WTC11 (cell line): ENCODE results near the gene FATE1. TPM values are rescaled to one million over a fixed set of nuclear protein-coding genes. Genes with fewer than 3 reads are reported as not detected.

Source experiments
- ATAC-seq: fragments of 200-7000 bp; cut with Tn5 transposase; 2 replicates; pipeline ENCODE4 v1.10.0; 2021; ENCODE audit warnings: mild to moderate bottlenecking, moderate library complexity
- Bru-seq: library from RNA; stranded (reverse); fragments of 400-500 nt; gene quantifications from one replicate; lab custom pipeline; 2021; lab: Mats Ljungman, UMichigan
- CTCF ChIA-PET: fragments of 300-600 bp; sonication (Branson Sonifier 250); formaldehyde crosslinking; loops from one replicate; lab custom pipeline; 2021; ENCODE audit warnings: antibody characterized with exemption; lab: Charles Lee
- POLR2A ChIA-PET: fragments of 350-600 bp; sonication (Branson Sonifier 250); formaldehyde crosslinking; loops from one replicate; lab custom pipeline; 2021; ENCODE audit warnings: antibody characterized with exemption; lab: Charles Lee
- DNase-seq: peaks from one replicate; pipeline ENCODE4 v3.0.0; 2021; ENCODE audit warnings: low spot score
- H3K27ac Mint-ChIP-seq: 2 replicates; pipeline ENCODE4 v1.8.0; 2021; ENCODE audit warnings: mixed read lengths
- H3K27me3 Mint-ChIP-seq: 2 replicates; pipeline ENCODE4 v1.8.0; 2021; ENCODE audit warnings: low read depth, mild to moderate bottlenecking, moderate library complexity, mixed read lengths
- H3K36me3 Mint-ChIP-seq: 2 replicates; pipeline ENCODE4 v1.8.0; 2021; ENCODE audit warnings: mixed read lengths
- H3K4me1 Mint-ChIP-seq: 2 replicates; pipeline ENCODE4 v1.8.0; 2022; ENCODE audit warnings: mixed read lengths
- H3K4me3 Mint-ChIP-seq: 2 replicates; pipeline ENCODE4 v1.8.0; 2021; ENCODE audit warnings: mild to moderate bottlenecking, moderate library complexity, mixed read lengths
- H3K9me3 Mint-ChIP-seq: 2 replicates; pipeline ENCODE4 v1.8.0; 2021; ENCODE audit warnings: mixed read lengths
- CREM ChIP-seq: sonication (generic); formaldehyde crosslinking; IDR thresholded peaks from 2 replicates; pipeline ENCODE4 v1.8.1; 2022; ENCODE audit warnings: mild to moderate bottlenecking, missing genetic modification reagents, moderate library complexity
- ELF4 ChIP-seq: sonication (generic); formaldehyde crosslinking; IDR thresholded peaks from 2 replicates; pipeline ENCODE4 v1.8.1; 2022; ENCODE audit warnings: low read depth, mild to moderate bottlenecking, moderate library complexity, missing genetic modification reagents
- ESRRA ChIP-seq: sonication (generic); formaldehyde crosslinking; IDR thresholded peaks from 2 replicates; pipeline ENCODE4 v1.8.1; 2022; ENCODE audit warnings: mild to moderate bottlenecking, missing genetic modification reagents, borderline replicate concordance
- FOXJ3 ChIP-seq: sonication (generic); formaldehyde crosslinking; IDR thresholded peaks from 2 replicates; pipeline ENCODE4 v1.9.0; 2021; ENCODE audit warnings: missing genetic modification reagents, mild to moderate bottlenecking, borderline replicate concordance
- GRHL2 ChIP-seq: fragments of 250-450 bp; sonication (Bioruptor Pico); IDR thresholded peaks from 2 replicates; pipeline ENCODE4 v1.8.0; 2022; ENCODE audit warnings: mild to moderate bottlenecking, moderate library complexity; ENCODE audit not compliant: insufficient replicate concordance, severe bottlenecking
- HMGA2 ChIP-seq: fragments of 250-450 bp; sonication (Bioruptor Pico); IDR thresholded peaks from 2 replicates; pipeline ENCODE4 v1.4.0; 2021; ENCODE audit warnings: mild to moderate bottlenecking, moderate library complexity
- IRF2 ChIP-seq: sonication (generic); formaldehyde crosslinking; IDR thresholded peaks from 2 replicates; pipeline ENCODE4 v1.8.0; 2022; ENCODE audit warnings: low read depth, missing genetic modification reagents, borderline replicate concordance
- RELA ChIP-seq: sonication (generic); formaldehyde crosslinking; IDR thresholded peaks from 2 replicates; pipeline ENCODE4 v1.8.1; 2022; ENCODE audit warnings: missing genetic modification reagents, mild to moderate bottlenecking, borderline replicate concordance
- SMAD4 ChIP-seq: sonication (generic); formaldehyde crosslinking; IDR thresholded peaks from 2 replicates; pipeline ENCODE4 v1.8.0; 2022; ENCODE audit warnings: mild to moderate bottlenecking, missing genetic modification reagents
- TEAD1 ChIP-seq: sonication (generic); formaldehyde crosslinking; IDR thresholded peaks from 2 replicates; pipeline ENCODE4 v1.8.0; 2022; ENCODE audit warnings: mild to moderate bottlenecking, missing genetic modification reagents
- ZBTB21 ChIP-seq: sonication (generic); formaldehyde crosslinking; IDR thresholded peaks from 2 replicates; pipeline ENCODE4 v1.8.1; 2023; ENCODE audit warnings: mild to moderate bottlenecking, missing genetic modification reagents, borderline replicate concordance
- ZNF263 ChIP-seq: sonication (generic); formaldehyde crosslinking; IDR thresholded peaks from 2 replicates; pipeline ENCODE4 v1.8.1; 2022; ENCODE audit warnings: low read depth, mild to moderate bottlenecking, moderate library complexity, missing genetic modification reagents
- ZNF396 ChIP-seq: fragments of 250-450 bp; sonication (Bioruptor Pico); IDR thresholded peaks from 2 replicates; pipeline ENCODE4 v1.8.0; 2021; ENCODE audit warnings: mild to moderate bottlenecking, moderate library complexity, borderline replicate concordance
- long read RNA-seq, 3 experiments: library from RNA in 1 of 3; library from capped mRNA in 1 of 3; library from polyadenylated mRNA in 1 of 3; unstranded in 2 of 3; stranded (forward) in 1 of 3; transcript quantifications; one replicate each; pipeline ENCODE4 v2.0.0, GENCODE V29; 2021
- total RNA-seq: library from RNA; stranded (reverse); gene quantifications from 3 replicates; pipeline ENCODE4 v1.2.3, GENCODE V29; 2021
- TF ChIP-seq, protein P1 (sequence below): fragments of 250-450 bp; sonication (Bioruptor Pico); IDR thresholded peaks from 2 replicates; pipeline ENCODE4 v1.9.0; 2021; ENCODE audit warnings: mild to moderate bottlenecking
- TF ChIP-seq, protein P2 (sequence below): sonication (generic); formaldehyde crosslinking; conservative IDR thresholded peaks from 2 replicates; pipeline ENCODE4 v1.8.1; 2022; ENCODE audit warnings: mild to moderate bottlenecking, missing genetic modification reagents
- TF ChIP-seq, protein P3 (sequence below): sonication (generic); formaldehyde crosslinking; IDR thresholded peaks from 2 replicates; pipeline ENCODE4 v1.8.1; 2023; ENCODE audit warnings: mild to moderate bottlenecking, missing genetic modification reagents, borderline replicate concordance
- TF ChIP-seq, protein P4 (sequence below): sonication (generic); formaldehyde crosslinking; IDR thresholded peaks from 2 replicates; pipeline ENCODE4 v1.8.1; 2022; ENCODE audit warnings: low read depth, mild to moderate bottlenecking, moderate library complexity, missing genetic modification reagents, borderline replicate concordance
- TF ChIP-seq, protein P5 (sequence below): sonication (generic); formaldehyde crosslinking; IDR thresholded peaks from 2 replicates; pipeline ENCODE4 v1.8.0; 2023; ENCODE audit warnings: mild to moderate bottlenecking, missing genetic modification reagents
- TF ChIP-seq, protein P6 (sequence below): fragments of 200-600 bp; IDR thresholded peaks from 2 replicates; pipeline ENCODE4 v1.8.0; 2022; ENCODE audit warnings: antibody characterized with exemption
- TF ChIP-seq, protein P7 (sequence below): sonication (generic); formaldehyde crosslinking; IDR thresholded peaks from 2 replicates; pipeline ENCODE4 v1.8.1; 2022; ENCODE audit warnings: mild to moderate bottlenecking, moderate library complexity, missing genetic modification reagents

Gene FATE1, protein sequence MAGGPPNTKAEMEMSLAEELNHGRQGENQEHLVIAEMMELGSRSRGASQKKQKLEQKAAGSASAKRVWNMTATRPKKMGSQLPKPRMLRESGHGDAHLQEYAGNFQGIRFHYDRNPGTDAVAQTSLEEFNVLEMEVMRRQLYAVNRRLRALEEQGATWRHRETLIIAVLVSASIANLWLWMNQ
- not detected in 3 replicates for total RNA-seq
- percentile 6 among the genes with signal in this experiment for Bru-seq, nascent RNA
- long read RNA-seq, experiment 1 = 0 reads
- long read RNA-seq, experiment 2, partial matches to known transcripts = 1 of 1 reads
- long read RNA-seq, experiment 2, other reads (novel, unspliced or antisense) = 0 of 1 reads
- long read RNA-seq, experiment 3 = 0 reads

DNA sequence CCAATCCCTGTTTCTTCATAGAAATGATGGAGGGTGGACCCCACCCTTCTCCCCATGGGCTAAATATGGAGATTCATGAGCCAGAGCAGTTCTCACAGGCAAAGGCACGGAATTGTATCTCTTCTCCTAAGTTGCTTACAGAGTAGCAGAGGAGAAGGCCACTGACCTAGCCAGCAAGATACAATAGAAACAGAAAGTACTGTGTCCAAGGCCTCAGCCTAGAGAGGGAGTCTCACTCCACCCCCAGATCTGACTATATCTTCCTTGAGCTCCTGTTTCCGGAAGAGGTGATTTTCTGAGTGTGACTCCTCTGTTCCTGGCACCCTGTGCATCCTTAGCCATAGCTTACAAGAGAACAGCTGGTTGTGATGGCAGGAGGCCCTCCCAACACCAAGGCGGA is at the start of gene FATE1:
FATE1 (plus strand) TSS at position 284 of the 400 bp plus-strand sequence; CDS start at position 369, 85 bp downstream.
- ChIA-PET POLR2A (no interaction called here), CTCF (no interaction called here)
- ATAC-seq (no peak), DNase-seq (no peak)
- Mint-ChIP-seq H3K36me3 (no peaks in the 10 kb centered on the region), H3K27ac (no peak within 1 kb of the TSS), H3K4me3 (no peak within 1 kb of the TSS), H3K27me3 (no peaks in the 10 kb centered on the region), H3K4me1 (peaks cover 21% of the 10 kb centered on the region), H3K9me3 (no peaks in the 10 kb centered on the region)
- TF ChIP-seq, protein P1, sequence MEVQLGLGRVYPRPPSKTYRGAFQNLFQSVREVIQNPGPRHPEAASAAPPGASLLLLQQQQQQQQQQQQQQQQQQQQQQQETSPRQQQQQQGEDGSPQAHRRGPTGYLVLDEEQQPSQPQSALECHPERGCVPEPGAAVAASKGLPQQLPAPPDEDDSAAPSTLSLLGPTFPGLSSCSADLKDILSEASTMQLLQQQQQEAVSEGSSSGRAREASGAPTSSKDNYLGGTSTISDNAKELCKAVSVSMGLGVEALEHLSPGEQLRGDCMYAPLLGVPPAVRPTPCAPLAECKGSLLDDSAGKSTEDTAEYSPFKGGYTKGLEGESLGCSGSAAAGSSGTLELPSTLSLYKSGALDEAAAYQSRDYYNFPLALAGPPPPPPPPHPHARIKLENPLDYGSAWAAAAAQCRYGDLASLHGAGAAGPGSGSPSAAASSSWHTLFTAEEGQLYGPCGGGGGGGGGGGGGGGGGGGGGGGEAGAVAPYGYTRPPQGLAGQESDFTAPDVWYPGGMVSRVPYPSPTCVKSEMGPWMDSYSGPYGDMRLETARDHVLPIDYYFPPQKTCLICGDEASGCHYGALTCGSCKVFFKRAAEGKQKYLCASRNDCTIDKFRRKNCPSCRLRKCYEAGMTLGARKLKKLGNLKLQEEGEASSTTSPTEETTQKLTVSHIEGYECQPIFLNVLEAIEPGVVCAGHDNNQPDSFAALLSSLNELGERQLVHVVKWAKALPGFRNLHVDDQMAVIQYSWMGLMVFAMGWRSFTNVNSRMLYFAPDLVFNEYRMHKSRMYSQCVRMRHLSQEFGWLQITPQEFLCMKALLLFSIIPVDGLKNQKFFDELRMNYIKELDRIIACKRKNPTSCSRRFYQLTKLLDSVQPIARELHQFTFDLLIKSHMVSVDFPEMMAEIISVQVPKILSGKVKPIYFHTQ (CRISPR knock-in tag) = no peak
- no peak for TF ChIP-seq ZNF263
- TF ChIP-seq TEAD1 (CRISPR knock-in tag) = no peak
- TF ChIP-seq ZNF396 (CRISPR knock-in tag) = no peak
- TF ChIP-seq SMAD4 (CRISPR knock-in tag) = no peak
- TF ChIP-seq, protein P2, sequence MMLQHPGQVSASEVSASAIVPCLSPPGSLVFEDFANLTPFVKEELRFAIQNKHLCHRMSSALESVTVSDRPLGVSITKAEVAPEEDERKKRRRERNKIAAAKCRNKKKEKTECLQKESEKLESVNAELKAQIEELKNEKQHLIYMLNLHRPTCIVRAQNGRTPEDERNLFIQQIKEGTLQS (CRISPR knock-in tag) = no peak
- no peak for TF ChIP-seq FOXJ3 (CRISPR knock-in tag)
- TF ChIP-seq ESRRA = no peak
- no peak for TF ChIP-seq CREM (CRISPR knock-in tag)
- TF ChIP-seq, protein P3, sequence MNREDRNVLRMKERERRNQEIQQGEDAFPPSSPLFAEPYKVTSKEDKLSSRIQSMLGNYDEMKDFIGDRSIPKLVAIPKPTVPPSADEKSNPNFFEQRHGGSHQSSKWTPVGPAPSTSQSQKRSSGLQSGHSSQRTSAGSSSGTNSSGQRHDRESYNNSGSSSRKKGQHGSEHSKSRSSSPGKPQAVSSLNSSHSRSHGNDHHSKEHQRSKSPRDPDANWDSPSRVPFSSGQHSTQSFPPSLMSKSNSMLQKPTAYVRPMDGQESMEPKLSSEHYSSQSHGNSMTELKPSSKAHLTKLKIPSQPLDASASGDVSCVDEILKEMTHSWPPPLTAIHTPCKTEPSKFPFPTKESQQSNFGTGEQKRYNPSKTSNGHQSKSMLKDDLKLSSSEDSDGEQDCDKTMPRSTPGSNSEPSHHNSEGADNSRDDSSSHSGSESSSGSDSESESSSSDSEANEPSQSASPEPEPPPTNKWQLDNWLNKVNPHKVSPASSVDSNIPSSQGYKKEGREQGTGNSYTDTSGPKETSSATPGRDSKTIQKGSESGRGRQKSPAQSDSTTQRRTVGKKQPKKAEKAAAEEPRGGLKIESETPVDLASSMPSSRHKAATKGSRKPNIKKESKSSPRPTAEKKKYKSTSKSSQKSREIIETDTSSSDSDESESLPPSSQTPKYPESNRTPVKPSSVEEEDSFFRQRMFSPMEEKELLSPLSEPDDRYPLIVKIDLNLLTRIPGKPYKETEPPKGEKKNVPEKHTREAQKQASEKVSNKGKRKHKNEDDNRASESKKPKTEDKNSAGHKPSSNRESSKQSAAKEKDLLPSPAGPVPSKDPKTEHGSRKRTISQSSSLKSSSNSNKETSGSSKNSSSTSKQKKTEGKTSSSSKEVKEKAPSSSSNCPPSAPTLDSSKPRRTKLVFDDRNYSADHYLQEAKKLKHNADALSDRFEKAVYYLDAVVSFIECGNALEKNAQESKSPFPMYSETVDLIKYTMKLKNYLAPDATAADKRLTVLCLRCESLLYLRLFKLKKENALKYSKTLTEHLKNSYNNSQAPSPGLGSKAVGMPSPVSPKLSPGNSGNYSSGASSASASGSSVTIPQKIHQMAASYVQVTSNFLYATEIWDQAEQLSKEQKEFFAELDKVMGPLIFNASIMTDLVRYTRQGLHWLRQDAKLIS (CRISPR knock-in tag) = no peak
- TF ChIP-seq, protein P4, sequence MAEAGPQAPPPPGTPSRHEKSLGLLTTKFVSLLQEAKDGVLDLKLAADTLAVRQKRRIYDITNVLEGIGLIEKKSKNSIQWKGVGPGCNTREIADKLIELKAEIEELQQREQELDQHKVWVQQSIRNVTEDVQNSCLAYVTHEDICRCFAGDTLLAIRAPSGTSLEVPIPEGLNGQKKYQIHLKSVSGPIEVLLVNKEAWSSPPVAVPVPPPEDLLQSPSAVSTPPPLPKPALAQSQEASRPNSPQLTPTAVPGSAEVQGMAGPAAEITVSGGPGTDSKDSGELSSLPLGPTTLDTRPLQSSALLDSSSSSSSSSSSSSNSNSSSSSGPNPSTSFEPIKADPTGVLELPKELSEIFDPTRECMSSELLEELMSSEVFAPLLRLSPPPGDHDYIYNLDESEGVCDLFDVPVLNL (CRISPR knock-in tag) = no peak
- no peak for TF ChIP-seq IRF2
- no peak for TF ChIP-seq GRHL2
- no peak for TF ChIP-seq RELA (CRISPR knock-in tag)
- TF ChIP-seq, protein P5, sequence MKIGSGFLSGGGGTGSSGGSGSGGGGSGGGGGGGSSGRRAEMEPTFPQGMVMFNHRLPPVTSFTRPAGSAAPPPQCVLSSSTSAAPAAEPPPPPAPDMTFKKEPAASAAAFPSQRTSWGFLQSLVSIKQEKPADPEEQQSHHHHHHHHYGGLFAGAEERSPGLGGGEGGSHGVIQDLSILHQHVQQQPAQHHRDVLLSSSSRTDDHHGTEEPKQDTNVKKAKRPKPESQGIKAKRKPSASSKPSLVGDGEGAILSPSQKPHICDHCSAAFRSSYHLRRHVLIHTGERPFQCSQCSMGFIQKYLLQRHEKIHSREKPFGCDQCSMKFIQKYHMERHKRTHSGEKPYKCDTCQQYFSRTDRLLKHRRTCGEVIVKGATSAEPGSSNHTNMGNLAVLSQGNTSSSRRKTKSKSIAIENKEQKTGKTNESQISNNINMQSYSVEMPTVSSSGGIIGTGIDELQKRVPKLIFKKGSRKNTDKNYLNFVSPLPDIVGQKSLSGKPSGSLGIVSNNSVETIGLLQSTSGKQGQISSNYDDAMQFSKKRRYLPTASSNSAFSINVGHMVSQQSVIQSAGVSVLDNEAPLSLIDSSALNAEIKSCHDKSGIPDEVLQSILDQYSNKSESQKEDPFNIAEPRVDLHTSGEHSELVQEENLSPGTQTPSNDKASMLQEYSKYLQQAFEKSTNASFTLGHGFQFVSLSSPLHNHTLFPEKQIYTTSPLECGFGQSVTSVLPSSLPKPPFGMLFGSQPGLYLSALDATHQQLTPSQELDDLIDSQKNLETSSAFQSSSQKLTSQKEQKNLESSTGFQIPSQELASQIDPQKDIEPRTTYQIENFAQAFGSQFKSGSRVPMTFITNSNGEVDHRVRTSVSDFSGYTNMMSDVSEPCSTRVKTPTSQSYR (CRISPR knock-in tag) = no peak
- TF ChIP-seq, protein P6, sequence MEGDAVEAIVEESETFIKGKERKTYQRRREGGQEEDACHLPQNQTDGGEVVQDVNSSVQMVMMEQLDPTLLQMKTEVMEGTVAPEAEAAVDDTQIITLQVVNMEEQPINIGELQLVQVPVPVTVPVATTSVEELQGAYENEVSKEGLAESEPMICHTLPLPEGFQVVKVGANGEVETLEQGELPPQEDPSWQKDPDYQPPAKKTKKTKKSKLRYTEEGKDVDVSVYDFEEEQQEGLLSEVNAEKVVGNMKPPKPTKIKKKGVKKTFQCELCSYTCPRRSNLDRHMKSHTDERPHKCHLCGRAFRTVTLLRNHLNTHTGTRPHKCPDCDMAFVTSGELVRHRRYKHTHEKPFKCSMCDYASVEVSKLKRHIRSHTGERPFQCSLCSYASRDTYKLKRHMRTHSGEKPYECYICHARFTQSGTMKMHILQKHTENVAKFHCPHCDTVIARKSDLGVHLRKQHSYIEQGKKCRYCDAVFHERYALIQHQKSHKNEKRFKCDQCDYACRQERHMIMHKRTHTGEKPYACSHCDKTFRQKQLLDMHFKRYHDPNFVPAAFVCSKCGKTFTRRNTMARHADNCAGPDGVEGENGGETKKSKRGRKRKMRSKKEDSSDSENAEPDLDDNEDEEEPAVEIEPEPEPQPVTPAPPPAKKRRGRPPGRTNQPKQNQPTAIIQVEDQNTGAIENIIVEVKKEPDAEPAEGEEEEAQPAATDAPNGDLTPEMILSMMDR = no peak
- TF ChIP-seq ZBTB21 = no peak
- TF ChIP-seq ELF4 (CRISPR knock-in tag) = no peak
- no peak for TF ChIP-seq HMGA2 (CRISPR knock-in tag)
- TF ChIP-seq, protein P7, sequence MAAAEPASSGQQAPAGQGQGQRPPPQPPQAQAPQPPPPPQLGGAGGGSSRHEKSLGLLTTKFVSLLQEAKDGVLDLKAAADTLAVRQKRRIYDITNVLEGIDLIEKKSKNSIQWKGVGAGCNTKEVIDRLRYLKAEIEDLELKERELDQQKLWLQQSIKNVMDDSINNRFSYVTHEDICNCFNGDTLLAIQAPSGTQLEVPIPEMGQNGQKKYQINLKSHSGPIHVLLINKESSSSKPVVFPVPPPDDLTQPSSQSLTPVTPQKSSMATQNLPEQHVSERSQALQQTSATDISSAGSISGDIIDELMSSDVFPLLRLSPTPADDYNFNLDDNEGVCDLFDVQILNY (CRISPR knock-in tag) = no peak
